H1 (cell line): ENCODE results near the gene CD96. TPM values are rescaled to one million over a fixed set of nuclear protein-coding genes. Genes with fewer than 3 reads are reported as not detected.

Source experiments
- CHD7 ChIP-seq: fragments of 300-600 bp; sonication (generic); IDR thresholded peaks from 2 replicates; pipeline ENCODE4 v1.7.1; 2012; ENCODE audit warnings: low read length, moderate library complexity, mild to moderate bottlenecking, inconsistent platforms; ENCODE audit not compliant: insufficient replicate concordance
- EZH2 ChIP-seq: fragments of 200-600 bp; sonication (generic); IDR thresholded peaks from 2 replicates; pipeline ENCODE4 v1.7.1; 2012; ENCODE audit warnings: low read depth, mild to moderate bottlenecking, moderate library complexity, low read length, inconsistent platforms; ENCODE audit not compliant: severe bottlenecking
- HDAC2 ChIP-seq, 2 experiments: fragments of 300-600 bp in 1 of 2; sonication (generic) in 1 of 2; IDR thresholded peaks; 2 replicates each; pipeline ENCODE4 v1.6.1; 2011 to 2012; ENCODE audit warnings: low read depth in 2 of 2, low read length in 2 of 2, mild to moderate bottlenecking in 2 of 2, moderate library complexity in 2 of 2, borderline replicate concordance in 1 of 2, inconsistent platforms in 1 of 2
- JUN ChIP-seq: IDR thresholded peaks from 2 replicates; pipeline ENCODE4 v1.6.1; 2011; ENCODE audit warnings: low read depth, mild to moderate bottlenecking, improper control_type of control experiment, low read length
- polyA plus RNA-seq, 7 experiments: library from polyadenylated mRNA; depleted of rRNA in 3 of 7; stranded (reverse) in 5 of 7; unstranded in 2 of 7; fragments of >200 nt in 5 of 7; fragments of 200-250 nt in 2 of 7; gene quantifications; 1 replicate in 5 of 7; 2 replicates in 1 of 7; 4 replicates in 1 of 7; pipeline versions ENCODE4 v1.2.1 to v1.2.3, GENCODE V29; 2011 to 2013; ENCODE audit warnings: missing spikeins in 2 of 7, mixed read lengths in 2 of 7
- total RNA-seq: library from RNA; stranded (reverse); fragmentation: NEBNext Ultra II Directional; extraction: Animal tissue kit (Norgen Biotek cat#: 25700); gene quantifications from 2 replicates; pipeline ENCODE4 v1.2.1, GENCODE V29; 2021

CD96 gene
- total and polyA plus RNA-seq, 2 of the 8 experiments (the other 6 are each of a cell fraction or from before 2014, with no cell fraction given), result not detected

DNA sequence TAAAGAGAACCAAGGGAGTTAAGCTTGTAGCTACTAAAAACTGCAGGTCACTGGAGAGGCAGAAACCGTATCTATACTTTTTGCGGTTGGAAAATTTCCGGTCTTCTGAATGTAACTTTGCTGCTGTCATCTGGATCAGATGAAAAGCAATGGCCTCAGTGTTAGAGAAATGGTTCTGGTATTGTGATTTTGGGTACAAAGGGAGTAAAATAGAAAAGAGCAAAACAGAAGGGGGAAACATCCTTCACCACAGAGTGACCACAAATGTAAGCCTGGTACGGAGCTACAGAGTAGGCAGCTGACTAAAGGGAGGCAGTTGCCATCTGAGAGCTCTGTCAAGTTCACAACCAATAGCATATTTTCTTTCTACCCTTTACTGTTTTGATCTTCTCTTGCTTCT lies 5.6 kb downstream of the CD96 start (continued):
- TF ChIP-seq CHD7, result no peak
- no peak for TF ChIP-seq HDAC2 (IDR thresholded peaks at IDR 0.05; ENCODE audit: borderline replicate concordance in 1 of 2, low read depth in 2 of 2, low read length in 2 of 2)
- no peak for TF ChIP-seq JUN
- no peak for TF ChIP-seq EZH2
